Renal cortical epithelial cell (primary cell): ENCODE data around the gene MXRA7. TPM values are rescaled to one million over a fixed set of nuclear protein-coding genes. Genes with fewer than 3 reads are reported as not detected.

Experiments
- DNase-seq: peaks from one replicate; pipeline ENCODE4 v3.0.0-alpha.2; 2011; ENCODE audit warnings: low read depth
- total RNA-seq: library from RNA; depleted of rRNA; stranded (reverse); fragments of >200 nt; gene quantifications from 2 replicates; pipeline ENCODE4 v1.2.3, GENCODE V29; 2014

The MXRA7 gene
- total RNA-seq, 1 donor from 2014 or later: 286 TPM

DNA sequence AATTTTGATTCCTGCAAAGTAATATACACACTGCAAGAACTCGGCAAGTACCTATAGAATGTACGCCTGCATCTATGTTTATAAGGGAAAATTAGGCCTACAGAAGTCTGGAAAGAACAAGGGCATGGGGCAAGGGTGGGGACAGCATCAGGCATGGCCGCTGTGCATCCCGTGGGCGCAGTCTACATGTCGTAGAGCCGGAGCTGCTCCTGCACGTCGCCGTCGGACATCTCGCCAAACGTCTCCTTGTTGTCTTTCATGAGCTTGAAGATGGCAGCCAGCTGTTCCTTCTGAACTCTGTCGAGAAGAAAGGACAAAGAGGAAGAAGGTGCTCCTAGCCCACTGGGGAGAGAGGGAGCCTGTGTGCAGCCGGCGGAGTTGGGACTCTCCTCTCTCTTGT is 33.4 kb downstream of the MXRA7 start:
- DNase-seq: no peak

DNA sequence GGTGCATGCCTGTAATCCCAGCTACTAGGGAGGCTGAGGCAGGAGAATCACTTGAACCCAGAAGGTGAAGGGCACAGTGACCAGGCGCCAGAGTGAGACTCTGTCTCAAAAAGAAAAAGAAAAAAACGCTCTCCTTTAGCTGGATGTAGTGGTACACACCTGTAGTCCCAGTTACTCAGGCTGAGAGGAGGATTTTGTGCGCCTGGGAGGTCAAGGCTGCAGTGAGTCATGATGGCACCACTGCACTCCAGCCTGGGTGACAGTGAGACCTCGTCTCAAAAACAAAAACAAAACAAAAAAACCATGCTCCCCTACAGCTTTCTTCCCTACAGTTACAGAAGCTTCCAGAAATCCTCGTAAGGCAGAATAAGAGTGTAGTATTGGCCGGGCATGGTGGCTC is 34.1 kb downstream of the MXRA7 start:
- no peak for DNase-seq

DNA sequence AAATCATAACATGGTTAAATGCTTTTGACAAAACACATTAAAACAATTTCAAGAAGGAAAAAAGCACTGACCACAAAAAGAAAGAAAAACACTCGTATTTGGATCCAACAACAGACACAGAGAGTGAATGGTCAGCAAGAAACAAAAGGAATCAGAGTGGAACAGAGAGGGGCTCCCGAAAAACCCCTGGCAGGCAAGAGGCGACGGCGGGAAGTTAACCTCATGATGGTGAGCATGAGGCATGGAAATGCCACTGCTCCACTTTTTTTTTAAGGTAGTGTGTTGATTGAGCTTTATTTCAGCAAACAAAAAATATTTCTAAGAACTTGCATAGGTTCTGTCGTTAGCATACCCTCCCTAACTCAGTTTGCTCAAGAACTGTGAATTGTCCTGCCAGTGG is 35.1 kb downstream of the MXRA7 start:
- DNase-seq: no peak

DNA sequence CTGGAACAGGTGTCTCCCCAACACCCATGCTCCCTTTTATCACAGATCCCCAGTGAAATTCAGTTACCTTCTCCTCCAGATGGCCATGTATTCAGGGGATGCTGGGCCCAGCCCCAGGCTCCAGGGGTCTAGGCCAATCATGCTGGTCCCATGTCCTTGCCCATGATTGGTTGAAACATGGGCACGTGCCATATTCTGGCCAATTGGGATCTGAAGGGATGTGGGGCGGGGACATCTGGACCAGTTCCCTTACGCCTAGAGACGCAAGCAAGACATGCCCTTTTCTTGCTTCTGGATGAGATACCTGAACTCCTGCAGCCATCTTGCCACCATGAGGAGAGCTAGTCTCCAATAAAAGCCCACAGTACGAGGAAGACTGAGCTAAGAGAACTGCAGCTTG is 36.2 kb downstream of the MXRA7 start:
- DNase-seq: no peak

DNA sequence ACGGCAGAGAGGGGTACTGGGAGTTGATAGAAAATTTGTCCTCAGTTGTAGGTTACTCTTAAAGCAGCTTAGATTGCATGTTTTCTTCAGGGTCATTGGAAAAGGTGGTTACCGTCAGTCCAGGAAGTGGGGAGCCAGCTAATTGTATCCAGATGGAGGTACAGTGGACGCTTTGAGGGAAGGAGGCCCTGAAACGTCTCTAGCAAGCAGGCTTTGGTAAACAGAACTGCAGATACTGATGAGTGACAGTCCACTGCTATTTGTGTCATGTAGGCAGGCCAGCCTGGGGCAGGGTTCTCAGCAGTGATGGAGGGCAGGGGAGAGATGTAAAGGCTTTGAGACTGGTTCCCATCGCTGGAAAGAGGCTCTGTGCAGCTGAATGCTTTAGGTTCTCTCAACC is 37.0 kb downstream of the MXRA7 start:
- DNase-seq: no peak

DNA sequence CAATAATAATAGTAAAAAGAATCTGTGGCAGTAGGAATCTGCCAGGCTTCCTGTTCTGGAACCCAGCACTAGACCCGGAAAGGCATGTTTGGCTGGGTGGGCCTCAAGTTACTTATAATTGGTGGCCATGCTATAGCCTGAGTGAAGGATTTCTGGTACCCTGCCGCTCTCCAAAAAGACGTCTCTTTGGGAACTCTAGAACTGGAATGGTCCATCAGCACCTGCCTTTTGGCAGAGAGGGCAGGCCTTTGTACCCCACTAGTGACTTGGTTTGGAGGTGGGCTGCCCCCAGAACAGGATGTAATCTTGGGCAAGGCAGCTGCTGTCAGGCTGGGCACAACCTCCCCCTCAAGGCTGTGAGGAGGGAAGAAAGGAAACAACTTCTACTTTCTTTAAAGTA is 37.9 kb downstream of the MXRA7 start:
- DNase-seq: no peak

DNA sequence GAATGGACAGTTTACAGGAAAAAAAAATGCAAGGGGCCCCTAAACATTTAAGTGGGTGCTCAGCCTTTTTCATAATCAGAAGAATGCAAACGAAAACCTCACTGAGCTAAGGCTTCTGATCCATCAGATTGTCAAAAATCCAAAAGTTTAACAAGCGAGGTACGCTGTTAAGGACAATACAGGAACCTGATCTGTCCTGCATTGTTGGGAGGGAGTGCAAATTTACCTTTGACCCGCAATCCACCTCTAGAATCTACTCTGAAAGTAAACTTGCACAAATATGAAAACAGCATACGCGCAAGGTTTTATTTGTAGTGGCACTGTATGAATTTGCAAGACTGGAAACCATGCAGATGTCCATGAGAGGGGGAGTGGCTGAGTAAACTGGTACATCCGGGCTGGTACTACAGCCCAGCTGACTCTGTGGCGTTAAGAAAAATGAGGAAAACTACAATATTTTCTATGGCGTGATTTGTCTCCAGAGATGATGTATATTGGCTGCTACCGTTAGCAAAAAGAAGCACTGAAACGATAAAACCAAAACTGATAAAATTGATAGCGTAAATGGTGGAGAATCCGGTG is 38.4 kb downstream of the MXRA7 start:
- no peak for DNase-seq

DNA sequence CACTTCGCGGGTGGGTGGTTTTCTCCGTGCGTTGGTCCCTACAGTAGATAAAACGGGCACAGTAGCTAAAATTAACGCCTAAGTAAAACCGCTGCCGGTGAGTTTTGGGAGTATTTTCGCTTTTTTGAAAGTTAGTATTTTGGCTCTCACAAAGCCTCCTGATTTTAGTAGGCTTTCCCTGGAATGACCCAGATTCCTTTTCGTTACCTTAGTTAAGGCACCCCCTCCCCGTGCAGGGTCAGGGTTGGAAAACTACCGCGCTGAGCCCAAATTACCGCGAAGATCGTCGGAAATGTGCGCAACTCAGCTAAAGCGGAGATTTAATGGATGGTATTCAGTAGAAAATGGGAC is 38.9 kb downstream of the MXRA7 start:
- DNase-seq: no peak

DNA sequence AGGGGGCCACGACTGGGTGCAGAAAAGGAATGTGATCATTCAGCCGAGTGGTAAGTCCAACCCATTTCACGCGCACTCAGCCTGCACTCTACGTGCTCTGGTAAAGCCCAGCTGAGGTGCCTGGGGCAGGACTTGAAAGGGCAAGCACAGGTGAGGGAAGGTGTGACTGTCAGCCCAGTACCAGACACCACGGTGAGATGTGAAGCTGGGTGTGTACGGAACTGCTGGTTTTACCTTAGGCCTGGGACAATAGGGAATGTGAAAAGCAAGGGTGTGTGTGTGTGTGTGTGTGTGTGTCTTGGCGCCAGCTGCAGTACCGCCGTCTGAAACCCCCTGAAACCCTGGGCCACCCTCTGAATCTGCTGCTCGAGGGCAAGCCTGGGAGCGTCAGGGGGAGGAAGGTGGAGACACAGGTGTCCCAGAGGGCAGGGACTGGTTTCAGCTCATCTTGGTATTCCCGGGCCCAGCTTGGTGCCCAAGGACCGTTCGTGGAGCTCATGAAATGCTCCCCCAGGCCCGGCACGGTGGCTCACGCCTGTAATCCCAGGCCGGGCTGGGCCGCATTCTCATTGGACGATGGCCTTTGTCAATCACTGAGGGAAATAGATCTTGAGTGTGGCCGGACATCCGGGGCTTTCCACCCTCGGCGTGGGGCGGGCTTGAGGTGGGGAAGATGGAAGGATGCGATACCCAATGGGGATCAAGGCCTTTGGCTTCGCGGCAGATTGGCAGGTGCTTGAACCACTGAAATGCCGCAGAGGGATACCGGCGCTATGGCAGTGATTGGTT is 39.4 kb downstream of the MXRA7 start:
- peak; percentile 98 for DNase-seq

DNA sequence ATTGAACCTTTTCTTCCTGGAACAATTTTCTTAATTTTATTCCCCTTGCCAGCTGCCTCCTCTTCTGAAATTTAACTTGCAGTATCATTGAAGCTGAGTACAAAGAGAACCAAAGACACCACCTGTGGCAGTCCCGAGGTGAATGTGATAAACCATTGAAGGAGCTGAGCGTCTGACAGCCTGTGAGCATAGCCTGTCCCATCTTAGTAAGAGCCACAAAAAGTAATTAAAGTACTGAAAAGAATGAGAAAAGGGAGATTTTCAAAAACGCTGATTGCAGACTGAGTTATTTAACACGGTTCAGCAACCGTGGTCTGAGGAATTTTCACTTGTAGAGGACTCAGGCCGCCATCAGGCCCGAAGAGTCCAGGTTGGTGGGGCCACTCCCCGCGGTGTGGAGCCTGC is 40.0 kb downstream of the MXRA7 start:
- DNase-seq: no peak

DNA sequence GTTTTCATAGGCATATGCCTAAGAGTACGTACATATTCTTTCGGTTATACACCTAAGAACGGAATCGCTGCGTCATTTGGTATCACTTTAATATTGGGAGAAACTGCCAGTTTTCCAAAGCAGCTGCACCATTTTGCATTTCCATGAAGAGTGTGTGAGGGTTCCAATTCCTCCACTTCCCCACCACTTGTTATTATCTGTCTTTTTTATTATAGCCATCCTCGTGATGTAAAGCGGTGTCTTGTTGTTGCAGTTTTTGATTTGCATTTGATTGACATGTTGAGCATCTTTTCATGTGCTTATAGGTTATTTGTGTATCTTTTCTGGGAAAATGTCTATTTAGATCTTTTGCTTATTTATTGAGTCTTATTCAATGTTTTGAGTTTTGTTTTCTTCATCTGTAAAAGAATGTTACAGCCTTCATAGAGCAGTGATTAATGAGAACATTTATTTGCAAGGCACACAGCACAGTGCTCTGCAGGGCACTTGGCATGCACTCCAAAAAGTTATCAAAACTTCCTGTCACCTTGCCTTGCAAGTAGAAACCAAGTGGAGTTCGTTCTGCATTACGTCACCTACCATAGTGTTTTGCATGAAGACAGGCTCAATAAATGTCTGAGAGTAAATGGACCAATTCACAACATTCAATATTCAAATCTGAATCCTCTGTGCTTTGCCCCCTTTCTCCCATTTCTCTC is 40.6 kb downstream of the MXRA7 start:
- DNase-seq: peak; percentile 82

DNA sequence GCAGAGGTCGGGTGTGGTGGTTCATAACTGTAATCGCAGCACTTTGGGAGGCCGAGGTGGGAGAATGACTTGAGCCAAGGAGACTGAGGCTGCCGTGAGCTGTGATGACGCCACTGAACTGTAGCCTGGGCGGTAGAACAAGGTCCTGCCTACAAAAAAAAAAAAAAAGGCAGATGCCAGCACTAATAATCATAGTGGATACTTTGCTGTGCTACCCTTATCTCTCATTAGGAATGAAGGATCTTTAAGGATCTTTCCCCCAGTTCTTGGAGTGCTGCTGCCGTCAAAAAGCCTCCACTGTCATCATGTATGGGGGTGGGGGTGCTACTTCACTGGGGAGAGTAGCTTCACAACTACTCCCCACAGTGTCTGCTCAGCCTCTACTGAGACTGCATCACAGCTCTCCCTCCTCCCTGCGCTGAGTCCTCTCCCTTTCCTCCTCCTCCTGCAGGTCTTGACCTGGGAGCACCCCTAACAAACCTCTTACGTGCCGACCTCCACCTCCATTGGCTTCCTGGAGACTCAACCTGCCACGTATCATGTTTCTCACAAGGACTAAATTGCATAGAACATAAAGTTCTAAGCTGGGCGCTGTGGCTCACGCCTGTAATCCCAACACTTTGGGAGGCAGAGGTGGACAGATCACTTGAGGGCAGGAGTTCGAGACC is 42.8 kb downstream of the MXRA7 start:
- peak; percentile 26 for DNase-seq

DNA sequence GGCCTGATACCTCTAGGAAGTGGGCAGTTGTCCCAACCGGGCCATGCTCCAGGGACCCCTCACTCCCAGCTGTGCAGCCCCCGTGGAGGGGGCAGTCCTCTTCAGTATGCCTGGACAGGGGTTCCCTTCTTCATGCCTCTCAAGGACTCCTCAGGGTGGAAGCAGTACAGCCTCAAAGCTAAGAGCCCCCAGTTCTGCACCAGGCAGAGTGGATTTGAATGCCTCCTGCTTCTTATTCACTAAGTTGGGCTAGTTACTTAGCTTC is 43.3 kb downstream of the MXRA7 start:
- no peak for DNase-seq

DNA sequence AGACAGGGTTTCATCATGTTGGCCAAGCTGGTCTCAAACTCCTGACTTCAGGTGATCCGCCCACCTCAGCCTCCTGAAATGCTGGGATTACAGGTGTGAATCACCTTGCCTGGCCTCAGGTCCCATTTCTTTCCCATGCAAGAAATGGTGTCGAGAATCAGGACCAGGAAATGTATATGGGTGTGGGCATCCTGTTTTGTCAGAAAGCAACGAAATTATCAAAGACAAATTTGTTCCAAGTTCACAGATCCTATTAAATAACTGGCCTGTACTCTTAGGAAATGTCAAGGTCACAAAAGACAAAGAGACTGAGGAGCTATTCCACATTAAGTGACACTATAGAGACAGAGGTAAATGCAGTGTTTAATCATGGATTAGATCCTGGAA is 50.1 kb downstream of the MXRA7 start:
- no peak for DNase-seq

DNA sequence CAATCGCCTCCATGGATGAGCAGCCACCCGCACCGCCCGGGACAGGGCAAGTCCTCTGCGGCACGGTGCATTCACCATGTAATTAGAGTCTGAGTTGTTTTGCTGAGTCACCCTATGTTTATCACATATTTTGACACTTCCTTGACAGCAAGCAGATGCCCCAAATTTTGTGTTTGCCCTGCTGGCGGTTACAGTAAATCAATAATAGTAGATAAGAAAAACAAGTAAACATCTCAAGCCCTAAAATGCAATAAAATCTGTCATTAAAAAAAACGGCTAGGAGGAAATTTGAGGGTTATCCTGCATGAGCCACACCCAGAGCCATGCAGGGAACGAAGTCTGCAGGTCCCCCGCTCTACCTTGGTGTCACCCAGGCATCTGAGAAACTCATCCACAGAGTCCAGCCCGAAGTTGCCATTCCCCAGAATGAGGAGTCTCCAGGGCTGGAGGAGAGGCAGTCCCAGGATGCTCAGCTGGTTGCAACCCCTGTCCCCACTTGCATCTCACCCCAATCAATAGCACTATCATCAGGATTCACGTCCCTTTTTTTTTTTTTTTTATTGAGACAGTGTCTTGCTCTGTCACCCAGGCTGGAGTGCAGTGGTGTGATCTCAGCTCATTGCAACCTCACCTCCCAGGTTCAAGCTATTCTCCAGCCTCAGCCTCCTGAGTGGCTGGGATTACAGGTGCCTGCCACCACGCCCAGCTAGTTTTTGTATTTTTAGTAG is 50.7 kb downstream of the MXRA7 start:
- DNase-seq: peak; percentile 86

DNA sequence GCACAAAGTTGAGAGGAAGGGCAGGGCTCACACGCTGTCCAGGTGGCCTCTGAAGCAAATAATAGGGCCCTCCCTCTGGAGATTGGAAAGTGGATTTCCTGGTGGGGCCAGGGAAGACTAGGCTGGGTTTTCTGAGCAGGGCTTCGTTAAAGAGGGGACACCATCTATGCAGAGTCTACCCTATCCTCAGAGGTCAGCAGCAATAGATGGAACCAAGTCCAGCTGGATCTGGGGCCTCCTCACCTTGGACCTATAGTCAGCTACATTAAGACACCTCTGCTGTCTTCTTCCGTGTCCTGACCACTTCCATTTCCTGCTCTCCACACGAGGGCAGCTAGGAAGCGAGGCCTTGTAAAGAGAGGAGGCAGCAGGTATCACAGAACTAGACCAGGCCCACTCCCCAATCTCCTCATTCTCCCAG is 52.5 kb downstream of the MXRA7 start:
- no peak for DNase-seq

DNA sequence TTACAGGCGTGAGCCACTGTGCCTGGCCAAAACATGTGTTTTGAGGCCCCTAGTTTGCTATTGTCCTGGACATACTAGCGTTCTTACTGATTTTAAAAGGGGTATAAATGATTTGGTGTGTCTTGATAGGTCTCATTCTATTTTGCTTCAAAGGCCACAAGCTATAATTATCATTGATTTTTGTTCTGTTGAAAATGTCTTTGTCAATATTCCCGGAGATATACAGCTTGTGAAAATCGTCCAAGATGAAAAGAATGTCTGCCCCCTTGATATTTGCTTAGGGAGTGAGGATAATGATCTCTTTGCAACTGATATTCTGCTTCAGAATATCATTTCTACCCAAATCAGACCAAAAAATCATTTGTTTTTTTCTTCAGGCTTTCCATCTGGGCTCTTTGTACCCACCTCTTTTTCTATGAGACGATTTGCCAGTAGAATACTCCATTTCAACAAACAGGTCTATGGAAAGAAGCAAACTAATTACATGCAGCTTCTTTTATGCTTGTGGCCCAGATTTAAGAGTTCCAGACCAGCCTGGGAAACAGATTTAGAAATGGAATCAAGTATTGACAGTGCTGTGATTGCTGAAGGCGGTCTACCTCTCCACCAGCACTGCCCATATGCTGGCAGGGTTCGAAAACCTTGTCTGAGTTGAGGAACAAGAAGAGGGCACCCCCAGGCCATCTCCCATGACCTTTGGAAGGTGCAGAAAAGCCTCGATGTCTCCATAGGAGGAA is 53.1 kb downstream of the MXRA7 start:
- DNase-seq: no peak

DNA sequence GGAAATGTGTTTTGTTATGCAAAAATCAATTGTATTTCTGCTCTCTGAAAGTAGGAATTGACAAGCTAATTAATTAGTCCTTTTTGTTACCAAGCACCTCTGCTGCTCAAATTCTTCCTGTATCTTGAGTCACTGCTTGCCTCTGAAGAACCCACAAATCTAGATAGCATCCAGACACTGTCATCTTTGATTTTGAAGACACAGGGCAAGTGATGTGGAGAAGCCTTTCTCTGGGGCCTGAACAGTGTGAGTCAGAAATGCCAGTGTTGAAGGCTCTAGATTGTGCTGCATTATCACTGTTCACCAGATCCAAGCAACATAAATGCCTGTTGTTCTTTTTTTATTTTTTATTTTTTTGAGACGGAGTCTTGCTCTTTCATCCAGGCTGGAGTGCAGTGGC is 56.4 kb downstream of the MXRA7 start:
- no peak for DNase-seq

DNA sequence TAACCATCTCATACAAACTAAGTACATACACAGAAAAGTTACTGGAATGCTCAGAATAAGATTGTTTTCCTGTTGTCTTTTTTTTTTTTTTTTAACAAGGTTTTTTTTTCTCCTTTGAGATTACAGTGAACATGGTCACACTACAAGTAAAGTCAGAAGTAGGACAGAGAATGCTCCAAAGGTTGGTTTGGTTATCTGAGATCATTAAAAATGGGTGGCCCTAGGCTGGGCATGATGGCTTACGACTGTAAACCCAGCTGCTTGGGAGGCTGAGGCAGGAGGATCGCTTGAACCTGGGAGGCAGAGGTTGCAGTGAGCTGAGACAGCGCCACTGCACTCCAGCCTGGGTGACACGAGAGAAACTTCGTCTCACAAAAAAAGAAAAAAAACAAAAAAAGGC is 60.3 kb downstream of the MXRA7 start:
- no peak for DNase-seq

DNA sequence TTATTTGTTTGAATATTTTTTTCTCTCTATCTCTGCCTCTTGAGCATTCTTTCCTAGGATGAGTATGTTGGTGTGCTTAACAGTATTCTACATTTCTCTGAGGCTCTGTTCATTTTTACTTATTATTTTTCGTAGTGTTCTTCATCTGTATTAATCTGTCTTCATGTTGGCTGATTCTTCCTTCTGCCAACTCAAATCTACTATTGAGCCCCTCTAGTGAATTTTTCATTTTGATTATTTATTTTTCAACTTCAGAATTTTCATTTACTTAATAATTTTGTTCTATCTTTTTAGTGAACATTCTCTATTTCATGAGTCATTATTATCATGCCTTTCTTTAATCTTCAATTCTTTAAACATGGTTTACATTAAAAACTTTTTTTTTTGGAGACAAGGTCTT is 64.1 kb downstream of the MXRA7 start:
- DNase-seq: no peak

DNA sequence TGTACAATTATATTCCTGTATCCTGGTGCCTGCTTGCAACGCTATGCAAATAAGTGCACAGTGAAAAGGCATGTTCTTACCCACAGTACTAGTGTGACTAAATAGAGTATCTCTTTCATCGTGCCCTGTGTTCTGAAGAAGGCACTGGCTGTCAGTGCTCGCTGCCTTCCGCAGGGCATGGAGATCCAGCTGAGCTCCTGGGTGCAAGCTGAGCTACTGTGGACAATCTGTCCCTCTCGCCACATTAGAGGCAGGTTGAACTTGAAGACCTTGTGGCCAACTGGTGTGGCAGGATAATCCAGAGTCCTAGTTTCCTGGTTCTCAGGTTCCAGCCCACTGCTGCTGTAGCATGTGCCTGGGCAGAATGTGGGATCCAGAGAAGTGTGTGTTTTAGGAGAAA is 65.3 kb downstream of the MXRA7 start:
- peak; percentile 42 for DNase-seq

DNA sequence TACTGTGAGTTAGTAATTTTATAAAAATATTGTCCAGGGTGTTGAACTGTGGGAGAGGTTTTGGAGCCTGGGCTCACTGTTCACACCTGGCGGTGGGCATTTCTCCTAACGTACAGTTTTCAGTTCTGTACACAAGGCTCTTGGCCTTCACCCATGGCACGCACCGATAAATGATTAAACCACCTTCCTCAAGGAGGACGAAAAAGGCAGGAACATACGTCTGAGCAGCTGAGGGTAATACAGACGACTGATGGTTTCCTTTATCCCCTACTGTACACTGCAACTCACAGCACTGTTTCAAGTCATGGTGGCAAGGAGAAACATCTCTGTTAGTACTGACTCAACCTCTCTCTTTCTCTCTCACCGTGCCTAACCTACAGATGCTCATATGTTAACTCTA is 65.8 kb downstream of the MXRA7 start:
- DNase-seq: peak; percentile 79
